HPDE6-E6E7 (cell line): ENCODE results near the gene SYPL1.

Experiments
- DNase-seq: peaks from one replicate; pipeline ENCODE4 v3.0.0; 2011; ENCODE audit warnings: missing footprints; ENCODE audit errors: extremely low spot score

Gene SYPL1

GRCh38 chr7:106052681-106053080 lies 59.4 kb downstream of the SYPL1 start:
- DNase-seq: no peak

GRCh38 chr7:106050746-106051117 lies 61.4 kb downstream of the SYPL1 start:
- DNase-seq: peak; percentile 73

- peak; percentile 67 for DNase-seq
Observed at GRCh38 chr7:106050002-106050745, 61.9 kb downstream of the SYPL1 start.

GRCh38 chr7:106049139-106049752 lies 62.9 kb downstream of the SYPL1 start:
- no peak for DNase-seq

GRCh38 chr7:106048706-106049020 lies 63.4 kb downstream of the SYPL1 start:
- DNase-seq: no peak

GRCh38 chr7:106047818-106048705 lies 64.0 kb downstream of the SYPL1 start:
- peak; percentile 43 for DNase-seq

- DNase-seq: no peak
Observed at GRCh38 chr7:106047184-106047583, 64.9 kb downstream of the SYPL1 start.

GRCh38 chr7:106045586-106045985 lies 66.5 kb downstream of the SYPL1 start:
- no peak for DNase-seq

- no peak for DNase-seq
Observed at GRCh38 chr7:106045139-106045538, 67.0 kb downstream of the SYPL1 start.

GRCh38 chr7:106042196-106042611 lies 69.9 kb downstream of the SYPL1 start:
- no peak for DNase-seq

- no peak for DNase-seq
Observed at GRCh38 chr7:106041140-106041717, 70.9 kb downstream of the SYPL1 start.
